ENCODE measurements around the gene MXRA8.
"Not testable (repeated sequence)": the region's sequence is repeated elsewhere in the genome, so short reads cannot be mapped to it uniquely, and the experiment has no call there.

Gene MXRA8

DNA sequence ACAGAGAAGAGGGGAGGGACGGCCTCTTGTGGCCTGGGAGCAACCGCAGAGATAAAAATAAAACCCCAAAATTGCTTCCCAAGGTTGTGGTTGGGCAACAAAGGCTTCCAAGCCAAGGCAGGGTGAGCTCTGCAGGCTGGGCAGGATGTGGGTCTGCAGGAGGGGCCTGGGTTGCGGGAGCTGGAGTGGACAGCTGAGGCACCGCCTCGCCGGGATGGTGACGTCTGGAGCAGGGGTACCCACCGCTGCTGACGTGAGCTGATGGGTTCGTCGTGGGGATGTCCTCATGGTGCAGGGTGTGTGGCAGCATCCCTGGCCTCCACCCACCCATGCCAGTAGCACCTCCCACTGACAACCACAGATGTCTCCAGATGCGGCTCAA is 13.0 kb upstream of the MXRA8 start:
- no peak for DNase-seq (ENCODE audit: extremely low spot score, insufficient read length, low read depth)
- no peak for FAIRE-seq

DNA sequence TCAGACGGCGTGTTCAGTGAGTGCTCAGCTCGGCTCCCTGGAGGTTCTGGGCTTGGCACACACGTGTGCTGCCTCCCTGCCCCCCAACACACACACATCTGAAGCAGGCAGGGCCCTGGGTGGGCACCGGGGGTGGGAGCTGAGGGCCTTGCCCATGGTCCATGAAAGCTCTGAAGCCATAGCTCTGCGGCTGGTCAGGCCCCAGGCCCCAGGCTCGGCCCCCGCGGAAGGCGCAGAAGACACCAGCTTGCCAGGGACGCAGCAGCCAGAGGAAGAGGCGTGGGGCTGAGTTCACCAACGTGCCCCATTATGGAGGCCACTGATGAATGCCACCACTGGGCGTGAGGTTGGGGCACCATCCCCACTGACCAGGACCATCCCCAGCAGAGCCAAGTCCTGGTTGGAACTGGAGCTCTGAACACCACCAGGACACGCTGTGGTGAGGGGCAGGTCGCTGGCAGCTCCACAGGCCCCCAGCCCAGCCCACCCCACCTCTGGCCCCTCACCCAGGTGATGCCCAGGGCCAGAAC is 12.5 kb upstream of the MXRA8 start:
- DNase-seq (ENCODE audit: extremely low spot score, insufficient read length, low read depth) (no peak), FAIRE-seq (no peak)

DNA sequence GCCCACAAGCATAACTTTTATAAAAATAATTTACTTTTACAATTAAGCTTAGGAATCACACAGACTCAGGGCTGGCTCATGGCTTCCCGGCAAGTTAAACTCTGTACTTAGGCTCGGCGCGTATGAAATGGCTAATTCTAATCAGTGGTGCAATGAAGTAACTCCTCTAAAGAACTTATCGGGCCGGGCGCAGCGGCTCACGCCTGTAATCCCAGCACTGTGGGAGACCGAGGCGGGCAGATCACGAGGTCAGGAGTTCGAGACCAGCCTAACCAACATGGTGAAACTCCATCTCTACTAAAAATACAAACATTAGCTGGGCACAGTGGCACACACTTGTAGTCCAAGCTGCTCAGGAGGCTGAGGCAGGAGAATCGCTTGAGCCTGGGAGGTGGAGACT is 11.7 kb upstream of the MXRA8 start:
- FAIRE-seq; DNase-seq (ENCODE audit: extremely low spot score, insufficient read length, low read depth): not testable (repeated sequence)

DNA sequence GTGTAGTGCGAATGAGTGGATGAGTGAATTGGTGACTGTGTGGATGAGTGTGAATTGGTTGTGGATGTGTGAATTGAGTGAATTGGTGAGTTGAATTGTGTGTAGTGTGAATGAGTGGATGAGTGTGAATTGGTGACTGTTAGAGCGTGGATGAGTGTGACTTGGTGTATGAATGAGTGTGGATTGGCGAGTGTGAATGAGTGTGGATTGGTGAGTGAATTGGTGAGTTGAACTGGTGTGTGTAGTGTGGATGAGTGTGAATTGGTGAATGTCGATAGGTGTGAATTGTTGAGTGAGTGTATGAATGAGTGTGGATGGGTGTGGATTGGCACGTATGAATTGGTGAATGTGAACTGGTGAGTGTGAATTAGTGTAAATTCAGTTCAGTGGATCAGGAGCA is 9.0 kb upstream of the MXRA8 start:
- no peak for DNase-seq (ENCODE audit: extremely low spot score, insufficient read length, low read depth)
- FAIRE-seq = no peak

DNA sequence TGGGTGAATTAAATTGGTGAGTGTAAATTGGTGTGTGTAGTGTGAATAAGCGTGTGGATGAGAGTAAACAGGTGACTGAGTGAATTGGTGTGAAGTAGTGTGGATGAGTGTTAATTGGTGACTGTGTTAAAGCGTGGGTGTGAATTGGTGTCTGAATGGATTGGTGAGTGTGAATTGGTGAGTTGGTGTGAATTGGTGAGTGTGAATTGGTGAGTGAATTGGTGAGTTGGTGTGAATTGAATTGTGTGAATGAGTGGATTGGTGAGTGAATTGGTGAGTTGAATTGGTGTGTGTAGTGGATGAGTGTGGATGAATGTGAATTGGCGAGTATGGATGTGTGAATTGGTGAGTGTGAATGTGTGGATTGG is 8.3 kb upstream of the MXRA8 start:
- no peak for FAIRE-seq
- no peak for DNase-seq (ENCODE audit: extremely low spot score, insufficient read length, low read depth)

DNA sequence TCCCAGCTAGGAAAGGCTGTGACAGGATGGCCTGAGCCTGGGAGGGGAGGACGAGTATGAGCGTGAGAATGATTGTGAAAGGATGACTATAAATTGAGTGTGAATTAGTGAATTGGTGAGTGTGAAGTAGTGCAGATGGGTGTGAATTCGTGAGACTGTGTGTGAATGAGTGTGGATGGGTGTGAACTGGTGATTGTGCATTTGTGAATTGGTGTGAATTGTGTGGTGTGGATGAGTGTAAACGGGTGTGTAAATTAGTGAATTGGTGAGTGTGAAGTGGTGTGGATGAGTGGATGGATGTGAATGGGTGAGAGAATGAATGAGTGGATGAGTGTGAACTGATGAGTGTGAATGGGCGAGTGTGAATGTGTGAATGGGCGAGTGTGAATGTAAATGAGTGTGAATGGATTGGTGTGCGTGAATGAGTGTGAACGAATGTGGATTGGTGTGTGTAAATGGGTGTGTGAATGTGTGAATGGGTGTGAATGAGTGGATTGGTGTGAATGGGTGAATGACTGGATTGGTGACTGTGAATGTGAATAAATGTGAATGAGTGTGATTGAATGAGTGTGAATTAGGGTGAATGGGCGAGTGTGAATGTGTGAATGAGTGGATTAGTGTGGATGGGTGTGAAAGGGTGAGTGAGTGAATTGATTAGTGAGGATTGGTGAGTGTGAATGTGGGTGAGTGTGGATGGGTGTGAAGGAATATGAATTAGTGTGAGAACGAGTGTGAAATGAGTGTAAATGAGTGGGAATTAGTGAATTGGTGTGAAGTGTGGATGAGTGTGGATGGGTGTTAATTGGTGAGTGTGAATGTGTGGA is 7.7 kb upstream of the MXRA8 start:
- DNase-seq (ENCODE audit: extremely low spot score, insufficient read length, low read depth) (no peak), FAIRE-seq (no peak)

DNA sequence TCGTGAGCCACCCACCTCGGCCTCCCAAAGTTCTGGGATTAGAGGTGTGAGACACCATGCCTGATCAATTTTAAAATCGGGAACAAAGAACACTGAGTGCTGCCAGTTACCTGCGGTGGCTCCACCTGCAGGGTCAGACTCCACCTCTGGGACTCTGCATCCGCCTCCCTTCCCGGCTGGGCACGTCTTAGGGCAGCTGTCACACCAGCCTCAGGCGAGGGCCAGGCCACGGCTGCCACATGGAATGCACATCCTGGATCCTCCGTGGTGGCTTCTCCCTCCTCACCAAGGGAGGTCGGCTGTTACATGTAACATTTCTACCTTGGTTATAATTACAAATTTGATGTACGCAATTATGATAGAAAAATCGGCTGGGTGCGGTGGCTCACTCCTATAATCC is 5.9 kb upstream of the MXRA8 start:
- DNase-seq (ENCODE audit: extremely low spot score, insufficient read length, low read depth) (no peak), FAIRE-seq (no peak)

DNA sequence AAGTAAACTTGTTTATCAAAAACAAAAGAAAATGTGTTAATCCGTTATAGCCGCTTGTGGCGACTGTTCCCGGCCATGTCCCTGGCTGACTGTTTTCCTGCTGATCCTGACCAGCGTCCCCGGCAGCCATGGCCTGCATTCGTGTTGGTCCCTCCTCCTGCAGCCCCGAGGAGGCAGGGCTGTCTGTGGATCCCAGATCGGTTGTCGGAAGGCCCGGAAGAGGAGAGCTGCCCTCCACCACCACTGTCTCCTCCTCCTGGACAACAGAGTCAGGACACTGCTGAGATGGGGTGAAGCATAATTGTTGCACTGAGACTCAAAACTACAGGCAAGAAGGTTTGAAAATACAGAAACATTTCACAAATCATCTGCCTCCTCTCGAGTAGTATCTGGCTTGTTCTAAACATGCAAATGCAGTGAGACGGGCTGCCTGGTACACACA is 3.6 kb upstream of the MXRA8 start:
- DNase-seq (ENCODE audit: extremely low spot score, insufficient read length, low read depth) (no peak), FAIRE-seq (no peak)

DNA sequence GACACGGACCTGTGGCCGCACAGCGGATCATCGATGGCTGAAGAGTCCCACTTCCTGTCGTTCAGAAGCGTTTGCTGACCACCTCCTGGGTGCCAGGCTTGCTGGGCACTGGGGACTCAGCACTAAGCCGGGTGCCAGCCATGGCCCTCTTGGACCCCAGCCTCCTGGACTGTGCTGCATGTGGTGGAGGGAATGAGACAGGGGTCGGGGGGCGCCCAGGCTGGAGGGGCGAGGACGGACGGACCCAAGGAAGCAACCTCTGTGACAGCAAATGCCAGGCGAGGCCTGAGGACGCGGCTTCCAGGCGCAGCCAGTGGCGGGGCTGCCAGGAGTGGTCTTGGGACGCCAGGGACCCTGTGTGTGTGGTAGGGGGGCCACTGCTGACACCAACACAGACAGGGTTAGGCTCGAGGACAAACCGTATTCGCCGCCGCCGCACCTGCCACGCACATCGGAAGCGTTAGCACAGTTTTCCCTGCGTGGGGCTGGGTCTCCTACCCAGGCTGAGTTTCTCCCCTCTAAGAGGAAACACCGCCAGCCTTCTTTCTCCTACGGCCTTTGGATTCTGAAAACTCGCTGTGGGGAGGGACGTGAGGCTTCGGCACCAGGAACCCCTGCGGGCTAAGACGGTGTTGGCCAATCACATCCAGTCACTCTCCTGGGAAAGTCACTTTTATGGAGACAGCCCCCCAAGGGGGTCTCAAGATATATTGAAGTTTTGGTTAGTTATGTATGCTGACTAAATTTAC is 3.1 kb upstream of the MXRA8 start:
- DNase-seq (ENCODE audit: extremely low spot score, insufficient read length, low read depth) (no peak), FAIRE-seq (no peak)

DNA sequence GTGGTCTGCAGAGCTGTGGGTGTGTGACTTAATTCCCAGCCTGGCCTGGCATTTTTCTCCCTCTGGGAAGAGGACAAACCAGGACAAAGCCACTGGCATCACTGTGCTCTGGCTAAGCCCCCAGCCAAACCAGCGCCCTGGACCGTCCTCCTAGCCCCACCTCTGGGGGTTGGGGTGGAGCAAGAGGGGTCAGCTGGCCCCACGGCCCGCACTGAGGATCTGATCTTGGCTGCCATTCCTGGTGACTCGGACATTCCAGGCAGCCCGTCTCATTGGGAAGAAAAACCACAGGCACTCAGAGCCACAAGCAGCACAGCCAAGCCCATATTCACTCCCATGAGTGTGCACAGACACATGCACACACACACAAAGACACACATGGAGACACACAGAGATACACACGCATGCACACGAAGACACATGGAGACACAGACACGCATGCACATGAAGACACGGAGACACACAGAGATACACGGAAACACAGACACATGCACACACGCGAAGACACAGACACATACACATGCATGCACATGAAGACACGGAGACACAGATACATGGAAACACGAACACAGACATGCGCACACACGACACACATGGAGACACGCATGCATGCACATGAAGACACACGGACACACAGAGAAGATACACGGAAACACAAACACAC is 2.3 kb upstream of the MXRA8 start:
- DNase-seq (ENCODE audit: extremely low spot score, insufficient read length, low read depth) = no peak
- no peak for FAIRE-seq

DNA sequence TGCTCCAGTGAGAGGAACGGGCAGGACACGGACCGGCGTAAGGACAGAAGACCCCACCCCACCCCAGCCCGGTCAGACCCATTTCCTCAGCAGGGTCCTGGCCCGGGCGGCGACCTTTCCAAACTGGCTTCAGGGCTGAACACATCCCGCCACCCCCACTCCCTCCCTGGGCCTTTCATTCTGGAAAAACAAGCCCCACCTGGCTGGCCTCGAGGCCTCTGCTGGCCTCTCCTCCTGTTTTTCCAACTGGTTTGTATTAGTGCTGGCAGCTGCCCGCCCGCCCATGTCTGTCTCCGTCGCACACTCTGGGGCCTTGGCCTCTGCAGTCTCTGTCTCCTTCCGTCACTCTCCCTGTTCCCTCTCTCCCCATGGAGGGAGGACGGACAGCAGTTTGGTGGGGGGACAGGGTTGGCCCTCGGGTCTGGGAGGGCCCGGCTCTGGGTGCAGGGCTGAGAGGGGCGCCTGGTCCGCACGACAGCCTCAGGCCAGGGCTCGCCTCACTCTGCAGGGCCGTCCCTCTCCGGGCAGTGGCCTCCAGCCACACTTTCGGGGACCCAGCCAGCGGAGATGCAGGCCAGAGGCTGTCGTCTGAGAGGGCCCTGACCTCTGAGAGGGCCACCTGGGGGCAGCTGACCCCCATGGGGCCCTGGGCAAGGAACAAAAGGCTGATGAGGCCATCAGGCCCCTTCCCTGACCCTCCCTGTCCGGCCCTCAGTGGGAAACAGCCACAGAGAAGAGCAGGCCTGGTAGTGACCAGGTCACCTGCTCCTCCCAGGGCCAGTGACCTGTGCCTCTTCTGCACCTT is 1.5 kb upstream of the MXRA8 start:
- FAIRE-seq (no peak), DNase-seq (ENCODE audit: extremely low spot score, insufficient read length, low read depth) (no peak)

DNA sequence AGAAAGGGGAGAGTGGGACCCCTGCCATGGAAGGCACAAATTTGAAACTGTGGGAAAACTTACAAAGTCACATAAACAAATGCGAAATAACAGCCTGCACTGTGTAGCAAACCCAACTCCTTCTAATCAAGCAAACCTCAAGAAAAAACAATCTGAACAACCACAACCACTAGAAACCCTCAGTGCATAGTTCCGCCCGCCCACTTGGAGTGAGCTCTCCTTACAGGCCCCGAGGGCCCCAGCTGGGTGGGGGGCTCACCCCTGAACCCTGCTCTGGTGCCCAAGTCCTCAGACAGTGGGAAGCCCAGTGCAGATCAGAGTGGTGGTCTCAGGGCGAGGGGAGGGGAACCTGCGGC is 931 bp upstream of the MXRA8 start:
- DNase-seq (ENCODE audit: extremely low spot score, insufficient read length, low read depth) (no peak), FAIRE-seq (no peak)

DNA sequence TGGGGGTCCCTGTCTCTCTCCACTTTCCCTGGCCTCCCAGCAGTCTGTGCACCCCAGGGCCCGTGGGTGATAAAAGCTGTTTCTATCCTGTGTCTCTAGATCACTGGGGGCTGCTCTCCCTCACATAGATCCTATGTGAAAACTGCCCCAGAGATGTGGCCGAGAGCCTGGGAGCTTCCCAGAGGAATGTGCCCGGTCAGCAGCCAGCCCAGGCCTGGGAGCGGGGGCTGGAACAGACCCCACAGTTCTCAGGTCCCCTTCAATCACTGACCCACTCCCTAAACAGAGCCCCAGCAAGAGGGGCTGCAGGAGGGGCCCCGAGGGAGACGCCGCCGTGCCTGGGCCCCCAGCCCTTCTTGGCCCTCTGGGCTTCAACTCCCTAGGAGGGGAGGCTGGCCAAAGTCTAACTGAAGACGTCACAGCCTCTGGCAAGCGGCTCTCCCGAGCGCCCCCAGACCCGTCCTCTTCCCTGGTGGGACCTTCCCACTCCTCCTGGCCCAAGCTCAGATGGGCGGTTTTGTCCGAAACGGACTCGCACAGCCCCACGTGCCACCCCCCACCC is 403 bp downstream of the MXRA8 start:
- no peak for FAIRE-seq
- no peak for DNase-seq (ENCODE audit: extremely low spot score, insufficient read length, low read depth)

DNA sequence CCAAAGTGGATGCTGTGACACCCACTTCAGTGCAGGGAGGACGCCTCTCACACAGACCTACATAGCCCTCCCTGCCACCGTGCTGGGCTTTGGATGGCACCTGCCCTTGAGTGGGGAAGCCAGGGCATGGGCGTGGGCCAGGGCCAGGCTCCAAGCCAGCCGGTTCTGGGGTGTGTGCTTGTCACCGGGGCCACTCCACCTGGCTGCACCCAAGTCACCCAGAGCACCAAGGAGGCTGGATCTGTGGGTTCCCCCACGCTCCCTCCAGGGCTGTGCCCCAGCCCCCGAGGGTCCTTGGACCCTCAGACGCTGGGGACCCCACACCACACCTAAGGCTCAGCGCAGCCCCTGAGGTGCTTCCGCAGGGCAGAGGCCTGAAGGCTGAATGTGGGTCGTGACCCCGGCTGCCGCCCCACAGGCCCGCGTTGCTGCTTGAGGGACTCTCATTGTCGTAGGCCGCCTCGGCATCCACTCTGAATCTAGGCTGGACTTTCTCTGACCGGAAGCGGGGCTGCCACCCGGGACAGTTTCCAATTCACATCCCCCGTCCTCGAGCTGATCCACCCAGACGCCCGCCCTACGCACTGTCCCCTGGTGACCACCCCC is 1.5 kb downstream of the MXRA8 start:
- FAIRE-seq (no peak), DNase-seq (ENCODE audit: extremely low spot score, insufficient read length, low read depth) (no peak)

DNA sequence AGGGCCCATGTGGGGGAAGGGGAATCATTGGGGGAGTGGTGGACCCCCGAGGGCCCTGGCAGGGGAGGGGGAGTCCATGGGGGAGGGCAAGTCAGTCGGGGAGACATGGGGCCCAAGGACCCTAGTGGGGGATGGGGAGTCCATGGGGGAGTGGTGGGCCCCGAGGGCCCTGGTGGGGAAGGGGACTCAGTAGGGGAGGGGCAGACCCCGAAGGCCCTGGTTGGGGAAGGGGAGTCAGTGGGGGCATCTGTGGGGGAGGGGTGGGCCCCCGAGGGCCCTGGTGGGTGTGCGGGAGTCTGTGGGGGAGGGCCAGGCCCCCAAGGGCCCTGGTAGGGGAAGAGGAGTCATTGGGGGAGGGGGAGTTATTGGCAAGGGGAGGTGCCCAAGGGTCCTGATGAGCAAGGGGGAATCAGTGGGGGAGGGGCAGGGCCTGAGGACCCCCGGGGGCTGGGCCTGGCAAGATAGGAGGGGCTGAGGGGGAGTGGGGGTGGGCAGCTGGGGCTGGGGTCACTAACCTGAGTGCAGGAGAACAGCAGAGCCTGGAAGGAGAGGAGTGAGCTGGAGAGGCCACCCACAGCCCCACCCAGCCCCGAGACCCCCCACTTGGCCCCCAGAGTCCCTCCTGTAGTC is 2.1 kb downstream of the MXRA8 start:
- DNase-seq (ENCODE audit: extremely low spot score, insufficient read length, low read depth) (no peak), FAIRE-seq (no peak)

DNA sequence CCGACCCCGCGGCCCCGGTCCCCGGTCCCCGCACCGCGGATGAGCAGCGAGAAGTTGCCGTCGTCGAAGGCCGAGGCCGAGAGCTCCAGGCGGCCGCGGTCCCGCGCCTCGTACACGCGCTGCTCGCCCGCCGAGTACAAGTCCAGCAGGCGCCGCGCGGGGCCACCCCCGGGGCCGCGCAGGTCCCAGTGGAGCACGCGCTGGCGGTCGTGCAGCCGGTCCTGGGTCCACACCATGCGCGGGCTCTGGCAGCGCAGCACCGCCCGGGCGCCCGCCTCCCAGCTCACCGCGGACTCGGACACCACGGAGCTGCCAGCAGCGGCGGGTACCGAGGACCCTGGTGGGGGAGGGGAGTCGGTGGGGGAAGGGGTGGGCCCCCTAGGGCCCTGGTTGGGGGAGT is 2.9 kb downstream of the MXRA8 start:
- DNase-seq (ENCODE audit: extremely low spot score, insufficient read length, low read depth) = no peak
- FAIRE-seq = no peak

DNA sequence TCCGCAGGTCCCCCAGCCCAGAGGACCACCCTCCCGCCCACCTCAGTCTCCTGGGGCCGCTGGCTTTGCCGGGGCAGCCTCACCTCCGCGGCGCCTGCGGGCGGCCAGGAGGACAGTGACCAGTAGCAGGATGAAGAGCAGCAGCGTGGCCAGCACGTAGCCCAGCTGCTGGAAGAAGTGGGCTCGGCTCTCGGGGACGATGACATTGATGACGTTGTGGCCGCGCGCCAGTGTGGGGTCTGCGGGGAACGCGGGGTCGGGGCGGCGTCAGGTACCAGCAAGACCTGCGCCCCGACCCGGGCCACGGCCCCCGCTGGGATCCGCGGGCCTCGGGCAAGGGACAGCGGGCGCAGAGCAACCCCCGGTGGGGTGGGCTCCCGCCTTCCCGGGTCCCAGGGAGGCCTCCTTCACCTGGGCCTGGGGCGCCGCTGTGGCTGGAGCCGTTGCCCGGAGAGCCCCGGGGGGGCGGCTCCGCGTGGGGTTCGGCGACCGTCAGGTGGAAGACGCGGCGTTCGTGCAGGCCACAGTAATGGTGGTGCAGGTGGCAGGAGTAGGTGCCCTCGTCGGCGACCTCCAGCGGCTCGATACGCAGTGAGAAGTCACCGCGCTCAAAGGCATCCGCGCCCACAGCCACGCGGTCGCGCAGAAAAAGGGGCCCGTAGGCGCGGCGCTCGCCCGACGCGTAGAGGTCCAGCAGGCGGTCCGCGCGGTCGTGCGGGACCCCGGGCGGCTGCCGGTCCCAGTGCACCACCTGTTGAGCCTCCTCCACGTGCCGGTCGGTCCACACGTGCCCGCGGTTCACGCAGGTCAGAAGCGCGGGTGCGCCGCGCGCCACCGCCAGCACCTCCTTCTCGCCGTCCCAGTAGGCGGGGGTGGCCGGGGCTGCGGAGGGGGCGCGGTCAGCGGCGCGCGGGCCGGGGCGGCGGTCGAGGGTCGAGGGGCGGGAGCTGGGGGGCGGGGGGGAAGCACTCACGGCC is 3.8 kb downstream of the MXRA8 start:
- no peak for DNase-seq (ENCODE audit: extremely low spot score, insufficient read length, low read depth)
- FAIRE-seq = no peak
